Dendritic cell treated with granulocyte-macrophage colony-stimulating factor and Interleukin-4, amounts not matched to agents 40 ng/mL and 50 ng/mL, for 4 days (primary cell): ENCODE data around the gene TMED8.
"Not testable (repeated sequence)": the region's sequence is repeated elsewhere in the genome, so short reads cannot be mapped to it uniquely, and the experiment has no call there.

Experiments
- H3K27ac Mint-ChIP-seq: one replicate; pipeline ENCODE4 v1.8.0; 2022; ENCODE audit warnings: mild to moderate bottlenecking, mixed read lengths
- H3K27me3 Mint-ChIP-seq: one replicate; pipeline ENCODE4 v1.8.0; 2022; ENCODE audit warnings: mild to moderate bottlenecking, mixed read lengths
- H3K36me3 Mint-ChIP-seq: one replicate; pipeline ENCODE4 v1.8.0; 2022; ENCODE audit warnings: low read depth, mixed read lengths
- H3K4me1 Mint-ChIP-seq: one replicate; pipeline ENCODE4 v1.8.0; 2022; ENCODE audit warnings: low read depth, mixed read lengths
- H3K4me3 Mint-ChIP-seq: one replicate; pipeline ENCODE4 v1.8.0; 2022; ENCODE audit warnings: mild to moderate bottlenecking, moderate library complexity, mixed read lengths
- H3K9me3 Mint-ChIP-seq: one replicate; pipeline ENCODE4 v1.8.0; 2022; ENCODE audit warnings: mixed read lengths
- intact Hi-C: fragments of 100-400 bp; cut with micrococcal nuclease; formaldehyde crosslinking; loops from one replicate; pipeline ENCODE4 v1.15.0; 2022

The TMED8 gene

DNA sequence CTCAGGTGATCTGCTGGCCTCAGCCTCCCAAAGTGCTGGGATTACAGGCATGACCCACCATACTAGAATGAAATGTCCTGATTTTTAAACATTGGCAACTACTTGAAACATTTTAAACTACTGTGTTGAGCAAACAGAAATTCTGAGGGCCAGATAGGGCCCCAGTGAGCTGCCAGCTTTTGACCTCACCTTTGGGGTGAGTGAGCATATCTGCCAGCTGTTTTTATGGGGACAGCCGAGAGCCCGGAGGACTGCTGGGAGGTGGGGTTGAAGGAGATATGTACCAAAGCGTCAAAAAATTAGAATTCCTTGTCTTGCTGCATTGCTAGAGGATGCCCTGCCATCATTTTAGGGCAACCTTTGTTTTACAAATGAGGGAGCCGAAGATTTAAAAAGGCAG, 53.3 kb downstream of the TMED8 start:
- no peaks in the 10 kb centered on the region for H3K9me3 Mint-ChIP-seq
- no peak overlapping the region for H3K27ac Mint-ChIP-seq
- peaks cover 17% of the 10 kb centered on the region for H3K36me3 Mint-ChIP-seq
- no peak overlapping the region for H3K4me3 Mint-ChIP-seq
- no peaks in the 10 kb centered on the region for H3K27me3 Mint-ChIP-seq
- intact Hi-C loops = loop anchor here (5.0 kb wide), 1 partner anchor 229 kb away; no protein-coding TSS in a partner anchor
- peaks cover 10% of the 10 kb centered on the region for H3K4me1 Mint-ChIP-seq

DNA sequence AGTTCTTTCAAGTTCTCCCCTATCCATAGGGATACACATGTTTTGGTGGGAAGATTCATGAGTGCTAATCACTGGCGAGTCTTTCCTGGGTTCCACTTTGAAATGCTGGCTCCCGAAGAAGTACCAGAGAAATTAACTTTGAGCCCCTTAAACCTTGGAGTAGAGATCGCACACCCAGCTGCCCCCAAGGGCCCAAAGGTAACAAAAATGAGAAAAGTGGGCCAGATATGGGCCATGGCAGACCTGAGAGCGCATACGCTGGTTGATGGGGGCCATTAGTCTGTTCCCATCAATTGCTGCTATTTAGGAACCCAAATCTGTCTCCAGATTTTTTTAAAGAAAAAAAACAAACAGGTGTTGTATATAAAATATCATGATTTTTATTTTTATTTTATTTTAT, 53.9 kb downstream of the TMED8 start:
- Mint-ChIP-seq H3K27me3 (no peaks in the 10 kb centered on the region), H3K4me3 (no peak overlapping the region), H3K9me3 (no peaks in the 10 kb centered on the region), H3K27ac (no peak overlapping the region), H3K36me3 (peaks cover 17% of the 10 kb centered on the region), H3K4me1 (peaks cover 10% of the 10 kb centered on the region)
- intact Hi-C loops = loop anchor here (5.0 kb wide), 1 partner anchor 229 kb away; no protein-coding TSS in a partner anchor

GRCh38 chr14:77322250-77322902, 54.5 kb downstream of the TMED8 start:
- intact Hi-C loops = loop anchor here (5.0 kb wide), 1 partner anchor 230 kb away; no protein-coding TSS in a partner anchor
- Mint-ChIP-seq H3K4me1 (peaks cover 10% of the 10 kb centered on the region), H3K27me3 (no peaks in the 10 kb centered on the region), H3K36me3 (peaks cover 13% of the 10 kb centered on the region), H3K27ac (peak overlapping the region; percentile 98), H3K9me3 (no peaks in the 10 kb centered on the region), H3K4me3 (peak overlapping the region; percentile 85)

GRCh38 chr14:77320238-77320935, 56.5 kb downstream of the TMED8 start, which contains the start of gene POMT2:
POMT2 (minus strand) TSS chr14:77320883; CDS start chr14:77320681, 202 bp downstream.
- Mint-ChIP-seq H3K9me3 (no peaks in the 10 kb centered on the region), H3K36me3 (peaks cover 11% of the 10 kb centered on the region), H3K27me3 (no peaks in the 10 kb centered on the region), H3K27ac (peak within 1 kb of the TSS; percentile 98), H3K4me1 (peaks cover 10% of the 10 kb centered on the region), H3K4me3 (peak within 1 kb of the TSS; percentile 85)
- intact Hi-C loops = loop anchor here (1.0 to 5.0 kb wide), 4 partner anchors 56 to 232 kb away; partner anchors contain the start of genes CIPC, SAMD15, TMED8 and VIPAS39

- peaks cover 11% of the 10 kb centered on the region for H3K36me3 Mint-ChIP-seq
- no peak overlapping the region for H3K27ac Mint-ChIP-seq
- H3K4me1 Mint-ChIP-seq = peaks cover 10% of the 10 kb centered on the region
- H3K9me3 Mint-ChIP-seq = no peaks in the 10 kb centered on the region
- intact Hi-C loops = no loop called here
- H3K27me3 Mint-ChIP-seq = no peaks in the 10 kb centered on the region
- H3K4me3 Mint-ChIP-seq = no peak overlapping the region
Measured at GRCh38 chr14:77319422-77319821, 57.5 kb downstream of the TMED8 start.

- H3K27me3 Mint-ChIP-seq, intact Hi-C loops, H3K9me3 Mint-ChIP-seq, H3K4me3 Mint-ChIP-seq, H3K27ac Mint-ChIP-seq: not testable (repeated sequence)
- peaks cover 11% of the 10 kb centered on the region for H3K36me3 Mint-ChIP-seq
- peaks cover 10% of the 10 kb centered on the region for H3K4me1 Mint-ChIP-seq
Measured at GRCh38 chr14:77318756-77319155, 58.1 kb downstream of the TMED8 start.

- intact Hi-C loops = no loop called here
- Mint-ChIP-seq H3K27me3 (no peaks in the 10 kb centered on the region), H3K4me1 (peaks cover 10% of the 10 kb centered on the region), H3K9me3 (no peaks in the 10 kb centered on the region), H3K4me3 (no peak overlapping the region), H3K27ac (no peak overlapping the region), H3K36me3 (peaks cover 11% of the 10 kb centered on the region)
Measured at GRCh38 chr14:77318006-77318553, 58.8 kb downstream of the TMED8 start.

DNA sequence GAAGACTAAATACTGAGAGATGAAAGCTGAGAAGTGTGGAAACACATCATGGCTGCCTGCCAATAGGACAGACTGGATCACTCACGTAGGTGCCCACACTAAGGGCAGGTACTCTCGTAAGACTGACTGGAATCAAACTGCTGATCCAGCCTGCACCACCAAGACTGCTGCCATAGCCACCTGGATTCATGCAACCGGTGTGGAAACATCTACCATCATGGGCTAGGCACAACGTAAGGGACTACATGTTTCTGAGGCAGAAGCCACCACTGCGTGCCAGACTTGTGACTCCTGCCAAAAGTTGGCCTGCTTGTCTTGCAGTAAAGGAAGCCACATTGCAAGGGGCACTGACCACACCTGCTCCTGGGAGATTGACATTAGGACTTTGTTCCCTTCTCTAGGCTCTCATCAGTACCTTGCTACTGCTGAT, 60.0 kb downstream of the TMED8 start:
- Mint-ChIP-seq H3K4me1 (peaks cover under 1% of the 10 kb centered on the region), H3K36me3 (peaks cover 11% of the 10 kb centered on the region), H3K9me3 (no peaks in the 10 kb centered on the region), H3K4me3 (no peak overlapping the region), H3K27me3 (no peaks in the 10 kb centered on the region), H3K27ac (no peak overlapping the region)
- intact Hi-C loops = loop anchor here (1.0 to 2.0 kb wide), 2 partner anchors 16 to 165 kb away; no protein-coding TSS in a partner anchor

DNA sequence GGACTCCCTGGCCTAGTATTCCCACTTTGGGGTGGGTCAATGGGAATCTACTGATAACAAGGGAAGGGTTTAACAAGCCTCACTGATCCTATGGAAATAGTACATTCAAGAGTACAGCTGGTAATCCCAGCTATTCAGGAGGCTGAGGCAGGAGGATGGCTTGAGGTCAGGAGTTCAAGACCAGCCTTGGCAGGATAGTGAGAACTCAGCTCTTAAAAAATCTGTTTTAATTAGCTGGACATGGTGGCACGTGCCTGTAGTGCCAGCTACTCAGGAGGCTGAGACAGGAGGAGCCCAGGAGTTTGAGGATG, 60.7 kb downstream of the TMED8 start:
- no peak overlapping the region for H3K4me3 Mint-ChIP-seq
- peaks cover 5% of the 10 kb centered on the region for H3K36me3 Mint-ChIP-seq
- H3K27me3 Mint-ChIP-seq = no peaks in the 10 kb centered on the region
- no peak overlapping the region for H3K27ac Mint-ChIP-seq
- H3K4me1 Mint-ChIP-seq = peaks cover 7% of the 10 kb centered on the region
- intact Hi-C loops = loop anchor here (1.0 to 2.0 kb wide), 2 partner anchors 15 to 164 kb away; no protein-coding TSS in a partner anchor
- no peaks in the 10 kb centered on the region for H3K9me3 Mint-ChIP-seq

GRCh38 chr14:77314539-77315457, 62.1 kb downstream of the TMED8 start:
- peaks cover 12% of the 10 kb centered on the region for H3K4me1 Mint-ChIP-seq
- H3K4me3 Mint-ChIP-seq = no peak overlapping the region
- H3K27me3 Mint-ChIP-seq = no peaks in the 10 kb centered on the region
- no peaks in the 10 kb centered on the region for H3K9me3 Mint-ChIP-seq
- H3K36me3 Mint-ChIP-seq = no peaks in the 10 kb centered on the region
- intact Hi-C loops = no loop called here
- H3K27ac Mint-ChIP-seq = no peak overlapping the region

GRCh38 chr14:77314043-77314442, 62.9 kb downstream of the TMED8 start:
- Mint-ChIP-seq H3K27me3 (no peaks in the 10 kb centered on the region), H3K27ac (no peak overlapping the region), H3K9me3 (no peaks in the 10 kb centered on the region), H3K4me3 (no peak overlapping the region), H3K36me3 (no peaks in the 10 kb centered on the region), H3K4me1 (peaks cover 16% of the 10 kb centered on the region)
- intact Hi-C loops = no loop called here

- peaks cover 22% of the 10 kb centered on the region for H3K4me1 Mint-ChIP-seq
- intact Hi-C loops = no loop called here
- H3K9me3 Mint-ChIP-seq = no peaks in the 10 kb centered on the region
- H3K4me3 Mint-ChIP-seq = no peak overlapping the region
- no peak overlapping the region for H3K27ac Mint-ChIP-seq
- H3K27me3 Mint-ChIP-seq = no peaks in the 10 kb centered on the region
- H3K36me3 Mint-ChIP-seq = no peaks in the 10 kb centered on the region
Measured at GRCh38 chr14:77313371-77313770, 63.5 kb downstream of the TMED8 start.

- Mint-ChIP-seq H3K9me3 (no peaks in the 10 kb centered on the region), H3K27ac (no peak overlapping the region), H3K4me1 (peaks cover 23% of the 10 kb centered on the region), H3K27me3 (no peaks in the 10 kb centered on the region), H3K36me3 (peaks cover 1% of the 10 kb centered on the region), H3K4me3 (no peak overlapping the region)
- intact Hi-C loops = no loop called here
Measured at GRCh38 chr14:77311217-77311616, 65.7 kb downstream of the TMED8 start.
